NCI-H1417 (cell line): ENCODE data around the gene IGLL1.
A peak's percentile ranks its signal among the peaks of the same experiment; 100 is the strongest.
"Not testable (repeated sequence)": the region's sequence is repeated elsewhere in the genome, so short reads cannot be mapped to it uniquely, and the experiment has no call there.

Experiments used
- DNase-seq, 3 experiments: peaks; one replicate each; lab custom pipeline; 2025; lab: John Stamatoyannopoulos, UW

The IGLL1 gene

GRCh38 chr22:23563111-23563510, 17.0 kb downstream of the IGLL1 start:
- no peak for DNase-seq

DNA sequence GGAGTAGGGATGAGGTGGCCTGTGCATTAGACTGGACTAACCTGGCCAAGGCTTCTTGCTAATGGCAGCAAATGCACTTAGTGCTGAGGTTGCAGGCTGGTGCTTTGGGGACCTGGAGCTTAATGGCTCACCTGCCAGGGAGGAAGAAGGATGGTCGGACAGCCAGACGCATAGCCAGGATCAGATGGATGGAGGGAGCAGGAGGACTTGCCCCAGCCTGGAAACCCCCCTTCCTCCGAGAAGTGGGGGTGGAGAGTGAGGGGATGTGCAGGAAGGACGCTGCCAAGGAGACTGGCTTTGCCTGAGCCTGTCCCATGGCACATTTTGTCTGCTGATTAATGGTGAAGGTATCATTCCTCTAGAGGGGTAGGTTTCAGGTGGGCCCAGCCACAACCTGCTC, 17.9 kb downstream of the IGLL1 start:
- DNase-seq: no peak

- DNase-seq: not testable (repeated sequence)
These were observed 19.0 kb downstream of the IGLL1 start for GRCh38 chr22:23561025-23561510.

DNA sequence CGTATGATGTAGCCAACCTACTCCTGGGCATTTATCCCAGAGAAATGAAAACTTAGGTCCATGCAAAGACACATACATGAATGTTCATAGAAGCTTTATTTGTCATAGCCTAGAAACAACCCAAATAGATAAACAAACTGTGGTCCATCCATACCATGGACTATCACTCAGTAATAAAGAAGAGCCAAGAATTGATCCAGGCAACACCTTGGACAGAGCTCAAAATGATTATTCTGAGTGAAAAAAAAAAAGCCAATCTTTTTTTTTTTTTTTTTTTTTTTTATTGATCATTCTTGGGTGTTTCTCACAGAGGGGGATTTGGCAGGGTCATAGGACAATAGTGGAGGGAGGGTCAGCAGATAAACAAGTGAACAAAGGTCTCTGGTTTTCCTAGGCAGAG, 19.9 kb downstream of the IGLL1 start:
- DNase-seq: not testable (repeated sequence)

DNA sequence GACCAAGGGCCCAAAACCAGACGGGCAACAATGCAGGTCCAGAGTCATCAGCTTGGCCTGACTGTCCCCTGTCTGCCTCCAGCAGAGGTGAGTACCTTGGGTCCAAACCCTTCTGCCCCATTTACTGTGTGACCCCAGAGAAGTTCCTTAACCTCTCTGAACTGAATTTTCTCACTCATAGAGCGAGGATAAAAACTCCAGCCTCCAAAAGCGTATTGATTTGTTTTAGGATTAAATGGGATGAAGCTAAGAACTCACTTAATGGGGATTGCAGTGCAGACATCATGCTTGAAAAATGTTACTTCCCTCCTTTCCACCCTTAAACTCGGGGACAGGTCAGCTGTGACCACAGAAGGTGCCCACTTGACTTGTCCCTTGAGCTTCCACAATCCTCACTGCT, 22.6 kb downstream of the IGLL1 start:
- DNase-seq: no peak

GRCh38 chr22:23557036-23557435, 23.1 kb downstream of the IGLL1 start:
- DNase-seq: no peak

GRCh38 chr22:23556026-23556620, 24.0 kb downstream of the IGLL1 start:
- no peak for DNase-seq

GRCh38 chr22:23555118-23555517, 25.0 kb downstream of the IGLL1 start:
- no peak for DNase-seq

- DNase-seq: peak in 1 of 3 experiments; percentile 31
These were observed 25.9 kb downstream of the IGLL1 start for GRCh38 chr22:23553924-23554870.

GRCh38 chr22:23553438-23553837, 26.7 kb downstream of the IGLL1 start:
- no peak for DNase-seq

DNA sequence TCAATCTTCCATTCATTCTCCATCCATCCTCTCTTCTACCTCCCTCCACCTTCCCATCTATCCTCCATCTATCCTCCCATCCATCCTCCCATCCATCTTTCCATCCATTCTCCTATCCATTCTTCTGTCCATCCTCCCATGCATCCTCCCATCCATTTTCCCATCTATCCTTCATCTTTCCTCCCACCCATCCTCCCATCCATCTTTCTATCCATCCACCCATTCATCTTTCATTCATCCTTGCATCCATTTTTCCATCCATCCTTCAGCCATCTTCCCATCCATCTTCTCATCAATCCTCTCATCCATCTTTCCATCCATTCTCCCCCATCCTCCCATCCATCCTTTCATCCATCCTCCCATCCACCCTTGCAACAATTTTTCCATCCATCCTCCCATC, 27.5 kb downstream of the IGLL1 start:
- DNase-seq: no peak

GRCh38 chr22:23551385-23551784, 28.7 kb downstream of the IGLL1 start:
- no peak for DNase-seq

GRCh38 chr22:23550049-23550650, 29.9 kb downstream of the IGLL1 start:
- DNase-seq: no peak

- no peak for DNase-seq
These were observed 30.9 kb downstream of the IGLL1 start for GRCh38 chr22:23549198-23549595.

GRCh38 chr22:23548501-23549197, 31.4 kb downstream of the IGLL1 start:
- DNase-seq: no peak

DNA sequence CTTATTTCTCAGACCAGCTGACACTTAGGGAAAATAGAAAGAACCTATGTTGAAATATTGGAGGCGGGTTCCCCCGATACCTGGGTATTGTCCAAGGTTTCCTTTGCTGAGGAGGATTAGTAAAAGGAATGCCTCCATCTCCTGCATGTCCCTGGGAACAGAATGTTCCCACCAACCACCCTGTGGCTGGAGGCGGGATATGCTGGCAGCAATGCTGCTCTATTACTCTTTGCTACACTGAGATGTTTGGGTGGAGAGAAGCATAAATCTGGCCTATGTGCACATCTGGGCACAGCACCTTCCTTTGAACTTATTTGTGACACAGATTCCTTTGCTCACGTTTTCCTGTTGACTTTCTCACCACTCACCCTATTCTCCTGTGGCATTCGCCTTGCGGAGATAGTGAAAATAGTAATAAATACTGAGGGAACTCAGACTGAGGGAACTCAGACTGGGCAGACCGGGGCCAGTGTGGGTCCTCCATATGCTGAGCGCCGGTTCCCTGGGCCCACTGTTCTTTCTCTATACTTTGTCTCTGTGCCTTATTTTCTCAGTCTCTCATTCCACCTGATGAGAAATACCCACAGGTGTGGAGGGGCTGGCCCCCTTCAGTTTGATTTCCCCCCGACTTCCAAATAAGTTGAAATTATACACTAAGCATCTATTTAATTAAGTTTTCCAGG, 32.1 kb downstream of the IGLL1 start:
- no peak for DNase-seq

- DNase-seq: not testable (repeated sequence)
These were observed 32.7 kb downstream of the IGLL1 start for GRCh38 chr22:23547382-23547781.

- no peak for DNase-seq
These were observed 35.2 kb downstream of the IGLL1 start for GRCh38 chr22:23544852-23545251.

DNA sequence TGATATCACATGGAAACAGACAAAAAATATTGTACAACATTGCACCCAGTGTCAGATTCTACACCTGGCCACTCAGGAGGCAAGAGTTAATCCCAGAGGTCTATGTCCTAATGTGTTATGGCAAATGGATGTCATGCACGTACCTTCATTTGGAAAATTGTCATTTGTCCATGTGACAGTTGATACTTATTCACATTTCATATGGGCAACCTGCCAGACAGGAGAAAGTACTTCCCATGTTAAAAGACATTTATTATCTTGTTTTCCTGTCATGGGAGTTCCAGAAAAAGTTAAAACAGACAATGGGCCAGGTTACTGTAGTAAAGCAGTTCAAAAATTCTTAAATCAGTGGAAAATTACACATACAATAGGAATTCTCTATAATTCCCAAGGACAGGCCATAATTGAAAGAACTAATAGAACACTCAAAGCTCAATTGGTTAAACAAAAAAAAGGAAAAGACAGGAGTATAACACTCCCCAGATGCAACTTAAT, 36.5 kb downstream of the IGLL1 start:
- DNase-seq: peak in 1 of 3 experiments; percentile 29

- no peak for DNase-seq
These were observed 37.2 kb downstream of the IGLL1 start for GRCh38 chr22:23542933-23543332.

- DNase-seq: not testable (repeated sequence)
These were observed 37.7 kb downstream of the IGLL1 start for GRCh38 chr22:23542391-23542790.
